A673 (cell line): ENCODE results near the gene TSPAN11. TPM values are rescaled to one million over a fixed set of nuclear protein-coding genes. Genes with fewer than 3 reads are reported as not detected.
"Not testable (repeated sequence)": the region's sequence is repeated elsewhere in the genome, so short reads cannot be mapped to it uniquely, and the experiment has no call there.

Experiments used
- BruUV-seq: library from RNA; stranded (reverse); fragments of 400-500 nt; replicated peaks from 2 replicates; lab custom pipeline; 2021; lab: Mats Ljungman, UMichigan
- CTCF ChIA-PET: fragments of 300-600 bp; sonication (Branson Sonifier 250); formaldehyde crosslinking; loops from one replicate; lab custom pipeline; 2022; ENCODE audit warnings: antibody characterized with exemption; lab: Charles Lee
- POLR2A ChIA-PET: fragments of 300-600 bp; sonication (Branson Sonifier 250); formaldehyde crosslinking; loops from one replicate; lab custom pipeline; 2022; ENCODE audit warnings: antibody characterized with exemption; ENCODE audit not compliant: low non-redundant PET; lab: Charles Lee
- DNase-seq: peaks from one replicate; pipeline ENCODE4 v3.0.0-alpha.2; 2015; ENCODE audit warnings: low spot score
- H3K27ac ChIP-seq: fragments of 200-600 bp; sonication (generic); 2 replicates; pipeline ENCODE4 v1.5.1; 2016; ENCODE audit warnings: mixed run types, low read depth, mild to moderate bottlenecking, mixed read lengths, antibody characterized with exemption, low read length; ENCODE audit not compliant: poor library complexity, severe bottlenecking
- H3K27me3 ChIP-seq: fragments of 200-600 bp; sonication (generic); replicated peaks from 2 replicates; pipeline ENCODE4 v1.6.1; 2017; ENCODE audit warnings: mixed run types, low read depth, mild to moderate bottlenecking, mixed read lengths, antibody characterized with exemption, low read length; ENCODE audit not compliant: insufficient read depth, poor library complexity
- H3K36me3 ChIP-seq: fragments of 200-600 bp; sonication (generic); 2 replicates; pipeline ENCODE4 v1.6.1; 2016; ENCODE audit warnings: mixed run types, mild to moderate bottlenecking, mixed read lengths, antibody characterized with exemption, low read length; ENCODE audit not compliant: insufficient read depth, poor library complexity, severe bottlenecking
- H3K4me1 ChIP-seq: fragments of 200-600 bp; sonication (generic); 2 replicates; pipeline ENCODE4 v1.6.1; 2017; ENCODE audit warnings: mixed run types, mild to moderate bottlenecking, mixed read lengths, antibody characterized with exemption, low read length; ENCODE audit not compliant: insufficient read depth, poor library complexity, severe bottlenecking
- H3K4me3 ChIP-seq: fragments of 200-600 bp; sonication (generic); 2 replicates; pipeline ENCODE4 v1.5.1; 2016; ENCODE audit warnings: low read depth, mixed run types, mild to moderate bottlenecking, mixed read lengths, low read length; ENCODE audit not compliant: poor library complexity, severe bottlenecking
- H3K9me3 ChIP-seq: fragments of 200-600 bp; sonication (generic); 2 replicates; pipeline ENCODE4 v1.6.1; 2016; ENCODE audit warnings: mixed run types, low read depth, mild to moderate bottlenecking, mixed read lengths, antibody characterized with exemption, low read length; ENCODE audit not compliant: poor library complexity, severe bottlenecking
- EZH2 ChIP-seq: fragments of 200-600 bp; sonication (generic); IDR thresholded peaks from 2 replicates; pipeline ENCODE4 v1.6.1; 2017; ENCODE audit warnings: borderline replicate concordance, low read depth, mild to moderate bottlenecking, mixed read lengths, antibody characterized with exemption, low read length; ENCODE audit not compliant: poor library complexity, severe bottlenecking
- intact Hi-C: fragments of 100-400 bp; cut with micrococcal nuclease; formaldehyde crosslinking; loops from one replicate; pipeline ENCODE4 v1.10.0; 2022; ENCODE audit not compliant: unreplicated experiment
- total RNA-seq: library from RNA; stranded (reverse); gene quantifications from 2 replicates; pipeline ENCODE4 v1.2.3, GENCODE V29; 2021
- TF ChIP-seq, protein P1 (sequence below): fragments of 300-800, 200-600 bp; sonication (generic); conservative IDR thresholded peaks from 2 replicates; pipeline ENCODE4 v1.5.1; 2017; ENCODE audit warnings: low read depth, mild to moderate bottlenecking, antibody characterized with exemption, low read length, moderate library complexity, mixed read lengths

Gene TSPAN11
- total RNA-seq, 1 experiment from 2014 or later: 20.9 TPM

DNA sequence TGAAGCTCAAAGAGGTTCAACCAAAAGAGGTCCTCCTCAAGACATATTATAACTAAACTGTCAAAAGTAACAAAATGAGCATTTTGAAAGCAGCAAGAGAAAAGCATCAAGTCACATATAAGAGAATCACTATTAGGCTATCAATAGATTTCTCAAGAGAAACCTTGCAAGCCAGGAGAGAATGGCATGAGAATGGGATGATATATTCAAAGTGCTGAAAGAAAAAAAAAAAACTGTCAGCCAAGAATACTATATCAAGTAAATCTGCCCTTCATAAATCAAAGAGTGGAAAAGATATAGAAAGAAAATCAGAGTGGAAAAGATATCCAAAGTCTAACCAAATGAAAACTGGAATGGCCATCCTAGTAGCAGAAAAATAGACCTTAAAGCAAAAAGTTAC is 39.3 kb upstream of the TSPAN11 start:
- TF ChIP-seq, protein P1, sequence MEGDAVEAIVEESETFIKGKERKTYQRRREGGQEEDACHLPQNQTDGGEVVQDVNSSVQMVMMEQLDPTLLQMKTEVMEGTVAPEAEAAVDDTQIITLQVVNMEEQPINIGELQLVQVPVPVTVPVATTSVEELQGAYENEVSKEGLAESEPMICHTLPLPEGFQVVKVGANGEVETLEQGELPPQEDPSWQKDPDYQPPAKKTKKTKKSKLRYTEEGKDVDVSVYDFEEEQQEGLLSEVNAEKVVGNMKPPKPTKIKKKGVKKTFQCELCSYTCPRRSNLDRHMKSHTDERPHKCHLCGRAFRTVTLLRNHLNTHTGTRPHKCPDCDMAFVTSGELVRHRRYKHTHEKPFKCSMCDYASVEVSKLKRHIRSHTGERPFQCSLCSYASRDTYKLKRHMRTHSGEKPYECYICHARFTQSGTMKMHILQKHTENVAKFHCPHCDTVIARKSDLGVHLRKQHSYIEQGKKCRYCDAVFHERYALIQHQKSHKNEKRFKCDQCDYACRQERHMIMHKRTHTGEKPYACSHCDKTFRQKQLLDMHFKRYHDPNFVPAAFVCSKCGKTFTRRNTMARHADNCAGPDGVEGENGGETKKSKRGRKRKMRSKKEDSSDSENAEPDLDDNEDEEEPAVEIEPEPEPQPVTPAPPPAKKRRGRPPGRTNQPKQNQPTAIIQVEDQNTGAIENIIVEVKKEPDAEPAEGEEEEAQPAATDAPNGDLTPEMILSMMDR: no peak
- TF ChIP-seq EZH2: no peak
- ChIA-PET CTCF (no interaction called here), POLR2A (no interaction called here)
- Histone ChIP-seq H3K9me3 (peaks cover 19% of the 10 kb centered on the region), H3K27ac (no peak overlapping the region), H3K36me3 (no peaks in the 10 kb centered on the region), H3K4me1 (no peaks in the 10 kb centered on the region), H3K4me3 (no peak overlapping the region), H3K27me3 (no peaks in the 10 kb centered on the region)
- intact Hi-C loops: no loop called here
- no peak for DNase-seq
- BruUV-seq: no TSS peak

DNA sequence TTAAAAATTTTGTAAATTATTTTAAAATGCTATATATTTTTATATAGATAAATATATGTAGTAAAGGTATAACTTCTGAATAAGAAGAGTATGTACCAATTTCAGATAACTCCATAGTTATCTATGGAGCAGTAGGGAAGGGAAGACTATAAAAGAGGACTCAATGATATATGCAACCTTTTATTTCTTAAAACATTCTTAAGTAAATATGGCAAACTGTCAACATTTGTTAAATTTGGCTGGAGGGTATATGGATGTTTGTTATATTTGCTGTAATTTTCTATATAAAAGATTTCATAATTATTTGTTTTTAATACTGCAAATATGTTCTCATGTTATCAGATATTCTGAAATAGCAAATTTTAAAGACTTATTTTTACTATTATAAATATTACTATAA is 38.3 kb upstream of the TSPAN11 start:
- TF ChIP-seq EZH2: no peak
- TF ChIP-seq, protein P1: no peak
- Histone ChIP-seq H3K4me3 (no peak overlapping the region), H3K36me3 (no peaks in the 10 kb centered on the region), H3K27ac (no peak overlapping the region), H3K4me1 (no peaks in the 10 kb centered on the region), H3K9me3 (peaks cover 19% of the 10 kb centered on the region), H3K27me3 (no peaks in the 10 kb centered on the region)
- POLR2A ChIA-PET: no interaction called here
- no TSS peak for BruUV-seq
- CTCF ChIA-PET: no interaction called here
- intact Hi-C loops: no loop called here
- no peak for DNase-seq

DNA sequence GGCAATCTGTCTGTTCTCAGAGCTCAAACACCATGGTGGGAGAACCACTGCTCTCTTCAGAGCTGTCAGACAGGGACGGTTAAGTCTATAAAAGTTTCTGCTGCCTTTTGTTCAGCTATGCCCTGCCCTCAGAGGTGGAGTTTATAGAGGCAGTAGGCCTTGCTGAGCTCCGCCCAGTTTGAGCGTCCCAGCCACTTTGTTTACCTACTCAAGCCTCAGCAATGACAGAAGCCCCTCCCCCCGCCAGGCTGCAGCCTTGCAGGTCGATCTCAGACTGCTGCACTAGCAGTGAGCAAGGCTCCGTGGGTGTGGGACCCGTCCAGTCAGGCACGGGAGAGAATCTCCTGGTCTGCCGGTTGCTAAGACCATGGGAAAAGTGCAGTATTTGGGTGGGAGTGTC is 32.0 kb upstream of the TSPAN11 start:
- H3K27me3 ChIP-seq, DNase-seq, H3K36me3 ChIP-seq, BruUV-seq, H3K27ac ChIP-seq, H3K4me3 ChIP-seq, CTCF ChIA-PET, intact Hi-C loops, H3K9me3 ChIP-seq, POLR2A ChIA-PET, H3K4me1 ChIP-seq: not testable (repeated sequence)

DNA sequence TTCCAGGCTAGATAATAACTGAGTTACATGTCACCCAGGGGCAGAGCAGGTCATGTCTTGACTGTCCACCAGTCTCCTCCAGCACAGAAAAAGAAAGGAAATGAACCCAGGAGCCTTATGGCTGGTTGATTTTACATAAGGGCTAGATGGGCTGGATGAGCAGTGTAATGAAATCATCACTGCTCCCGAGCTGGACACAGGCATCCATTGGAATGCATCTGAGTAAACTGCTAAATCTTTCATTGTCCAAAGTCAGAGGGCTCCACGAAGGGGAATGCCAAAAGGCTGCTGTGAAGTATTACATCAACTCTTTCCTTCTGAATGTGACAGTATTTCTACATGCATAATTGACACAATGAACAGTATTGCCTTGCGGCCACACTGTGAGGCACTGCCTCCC is 30.1 kb upstream of the TSPAN11 start:
- DNase-seq: no peak
- POLR2A ChIA-PET: no interaction called here
- intact Hi-C loops: no loop called here

More for the DNA sequence above, 30.1 kb upstream of the TSPAN11 start:
- peaks cover 1% of the 10 kb centered on the region for H3K4me1 ChIP-seq
- CTCF ChIA-PET: no interaction called here
- H3K27ac ChIP-seq: no peak overlapping the region
- BruUV-seq: no TSS peak
- no peaks in the 10 kb centered on the region for H3K27me3 ChIP-seq
- no peaks in the 10 kb centered on the region for H3K9me3 ChIP-seq
- H3K36me3 ChIP-seq: no peaks in the 10 kb centered on the region
- no peak for TF ChIP-seq EZH2
- TF ChIP-seq, protein P1: no peak
- no peak overlapping the region for H3K4me3 ChIP-seq
